Glutamatergic neuron (in vitro differentiated cells): ENCODE data around the gene FCN3. TPM values are rescaled to one million over a fixed set of nuclear protein-coding genes. Genes with fewer than 3 reads are reported as not detected.
A peak's percentile ranks its signal among the peaks of the same experiment; 100 is the strongest.

Experiments used
- DNase-seq: peaks from one replicate; pipeline ENCODE4 v3.0.0; 2022
- H3K27ac Mint-ChIP-seq: one replicate; pipeline ENCODE4 v1.8.0; 2020; ENCODE audit warnings: mild to moderate bottlenecking, mixed read lengths, inconsistent platforms; ENCODE audit not compliant: unreplicated experiment
- H3K27me3 Mint-ChIP-seq: one replicate; pipeline ENCODE4 v1.8.0; 2020; ENCODE audit warnings: mild to moderate bottlenecking, moderate library complexity, mixed read lengths, inconsistent platforms; ENCODE audit not compliant: unreplicated experiment
- H3K36me3 Mint-ChIP-seq: one replicate; pipeline ENCODE4 v1.8.0; 2020; ENCODE audit warnings: mild to moderate bottlenecking, mixed read lengths, inconsistent platforms; ENCODE audit not compliant: unreplicated experiment
- H3K4me1 Mint-ChIP-seq: one replicate; pipeline ENCODE4 v1.8.0; 2020; ENCODE audit warnings: mild to moderate bottlenecking, low read depth, mixed read lengths, inconsistent platforms; ENCODE audit not compliant: unreplicated experiment
- H3K4me3 Mint-ChIP-seq: one replicate; pipeline ENCODE4 v1.8.0; 2020; ENCODE audit warnings: mild to moderate bottlenecking, mixed read lengths, inconsistent platforms; ENCODE audit not compliant: unreplicated experiment
- H3K9me3 Mint-ChIP-seq: one replicate; pipeline ENCODE4 v1.8.0; 2020; ENCODE audit warnings: mild to moderate bottlenecking, moderate library complexity, mixed read lengths, inconsistent platforms; ENCODE audit not compliant: unreplicated experiment
- CTCF ChIP-seq: fragments of 200-600 bp; sonication (generic); IDR thresholded peaks from one replicate; pipeline ENCODE4 v1.5.0; 2021; ENCODE audit not compliant: partially characterized antibody, unreplicated experiment
- total RNA-seq: library from RNA; stranded (reverse); fragmentation: NEBNext Ultra II Directional; extraction: Animal tissue kit (Norgen Biotek cat#: 25700); gene quantifications from one replicate; pipeline ENCODE4 v1.2.1, GENCODE V29; 2021; ENCODE audit not compliant: unreplicated experiment

Gene FCN3
- total RNA-seq, 1 donor from 2014 or later: not detected

GRCh38 chr1:27361553-27361952 lies 13.1 kb downstream of the FCN3 start:
- no peak for TF ChIP-seq CTCF
- H3K9me3 Mint-ChIP-seq: peaks cover 7% of the 10 kb centered on the region
- no peak overlapping the region for H3K27ac Mint-ChIP-seq
- H3K4me1 Mint-ChIP-seq: peaks cover 12% of the 10 kb centered on the region
- DNase-seq: no peak
- H3K27me3 Mint-ChIP-seq: peaks cover 11% of the 10 kb centered on the region
- no peaks in the 10 kb centered on the region for H3K36me3 Mint-ChIP-seq
- H3K4me3 Mint-ChIP-seq: peak overlapping the region; percentile 42

GRCh38 chr1:27361044-27361402 lies 13.6 kb downstream of the FCN3 start:
- Mint-ChIP-seq H3K4me3 (peak overlapping the region; percentile 42), H3K27ac (no peak overlapping the region), H3K4me1 (peaks cover 12% of the 10 kb centered on the region), H3K27me3 (peaks cover 11% of the 10 kb centered on the region), H3K36me3 (no peaks in the 10 kb centered on the region), H3K9me3 (peaks cover 7% of the 10 kb centered on the region)
- no peak for TF ChIP-seq CTCF
- DNase-seq: no peak

- DNase-seq: peak; percentile 41
- H3K4me3 Mint-ChIP-seq: peak overlapping the region; percentile 74
- no peak overlapping the region for H3K27ac Mint-ChIP-seq
- H3K9me3 Mint-ChIP-seq: peaks cover 7% of the 10 kb centered on the region
- no peaks in the 10 kb centered on the region for H3K36me3 Mint-ChIP-seq
- H3K4me1 Mint-ChIP-seq: peaks cover 12% of the 10 kb centered on the region
- H3K27me3 Mint-ChIP-seq: peaks cover 11% of the 10 kb centered on the region
- TF ChIP-seq CTCF: no peak
These were observed 14.2 kb downstream of the FCN3 start for GRCh38 chr1:27360159-27361043.

- no peak for DNase-seq
- Mint-ChIP-seq H3K36me3 (no peaks in the 10 kb centered on the region), H3K4me1 (peaks cover 7% of the 10 kb centered on the region), H3K27ac (no peak overlapping the region), H3K9me3 (peaks cover 7% of the 10 kb centered on the region), H3K4me3 (peak overlapping the region; percentile 74), H3K27me3 (peaks cover 9% of the 10 kb centered on the region)
- TF ChIP-seq CTCF: no peak
These were observed 14.8 kb downstream of the FCN3 start for GRCh38 chr1:27359822-27360158.

- Mint-ChIP-seq H3K27ac (no peak overlapping the region), H3K4me3 (peak overlapping the region; percentile 43), H3K9me3 (peaks cover 7% of the 10 kb centered on the region), H3K36me3 (no peaks in the 10 kb centered on the region), H3K4me1 (peaks cover 4% of the 10 kb centered on the region), H3K27me3 (peaks cover 9% of the 10 kb centered on the region)
- DNase-seq: no peak
- no peak for TF ChIP-seq CTCF
These were observed 15.7 kb downstream of the FCN3 start for GRCh38 chr1:27358928-27359313.
